Muscle of back (tissue), 11 donors: Measurements from ENCODE around the gene SH3GL2. TPM values are rescaled to one million over a fixed set of nuclear protein-coding genes. Genes with fewer than 3 reads are reported as not detected.
"Not testable (repeated sequence)": the region's sequence is repeated elsewhere in the genome, so short reads cannot be mapped to it uniquely, and the experiment has no call there.

ENCODE experiments used
- DNase-seq, 3 donors: peaks; one replicate each; pipeline versions ENCODE4 v3.0.0 to v3.0.0-alpha.2; 2013
- polyA plus RNA-seq, 10 donors: library from polyadenylated mRNA; unstranded; fragments of 120-200 nt; gene quantifications; one replicate each; pipeline ENCODE4 v1.2.1, GENCODE V29; 2013; ENCODE audit not compliant: insufficient read length in 10 of 10

Gene SH3GL2
- polyA plus RNA-seq, 10 donors: 0.07 to 0.62 (median 0.14) TPM; not detected in 1

GRCh38 chr9:17742067-17742466, 163.2 kb downstream of the SH3GL2 start:
- no peak for DNase-seq

DNA sequence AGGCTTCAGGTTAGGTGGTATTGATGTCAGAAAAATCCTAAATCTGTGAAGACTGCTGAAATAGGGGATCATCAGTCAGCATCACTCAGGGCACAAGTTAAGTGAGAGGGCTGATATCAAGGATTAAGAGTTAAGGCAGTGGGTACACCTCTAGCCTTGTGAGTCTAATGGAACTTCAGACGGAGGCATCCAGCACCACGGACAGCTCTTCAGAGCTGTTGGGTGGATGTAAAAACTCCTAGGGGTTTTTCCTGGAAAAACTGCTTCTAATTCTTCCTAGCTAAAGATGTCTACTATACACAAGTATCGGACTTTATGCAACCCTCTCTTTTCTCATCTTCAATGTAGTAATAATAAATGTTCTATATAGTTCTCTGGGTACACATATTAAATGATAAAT, 165.9 kb downstream of the SH3GL2 start:
- DNase-seq: peak in 2 of 3 donors; percentile 54 to 63

GRCh38 chr9:17750269-17750668, 171.4 kb downstream of the SH3GL2 start:
- no peak for DNase-seq

- no peak for DNase-seq
Observed at GRCh38 chr9:17751486-17751885, 172.6 kb downstream of the SH3GL2 start.

DNA sequence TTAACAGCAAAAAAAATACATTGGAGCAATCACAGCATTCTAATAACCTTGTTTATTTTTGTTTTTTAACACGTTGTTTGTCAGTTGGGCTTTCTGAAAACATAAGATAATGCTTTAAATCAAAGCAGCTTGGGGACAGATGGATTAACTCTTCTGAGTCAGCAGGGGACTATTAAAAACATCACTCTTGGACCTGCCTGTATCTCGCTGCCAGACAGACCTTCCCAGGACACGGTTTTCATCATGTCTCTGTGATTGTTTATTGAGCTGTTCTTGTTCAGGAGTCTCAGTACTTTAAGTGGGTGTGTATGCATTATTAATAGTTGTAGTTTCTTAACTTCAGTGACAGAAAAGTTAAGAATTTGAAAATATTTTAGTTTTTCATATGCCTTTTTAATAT, 173.2 kb downstream of the SH3GL2 start:
- no peak for DNase-seq

DNA sequence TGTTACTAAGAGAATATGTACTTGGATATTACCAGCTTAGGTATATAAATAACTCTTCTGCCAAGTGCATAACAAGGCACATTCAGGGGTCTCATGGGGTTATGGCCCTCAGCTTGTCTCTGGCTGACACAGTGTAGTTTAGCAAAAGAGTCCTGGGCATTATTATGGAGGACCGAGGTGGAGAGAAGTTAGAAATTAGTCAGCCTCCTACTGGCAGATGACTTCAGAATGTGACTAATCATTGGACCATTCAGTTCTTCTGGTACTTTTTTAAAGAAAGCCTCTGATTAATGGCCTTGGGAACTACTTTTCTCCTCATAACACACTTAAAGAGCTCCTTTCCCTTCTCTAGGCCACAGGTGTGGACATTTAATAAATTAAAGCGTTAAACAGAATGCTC, 178.9 kb downstream of the SH3GL2 start:
- DNase-seq: no peak

GRCh38 chr9:17760250-17760649, 181.4 kb downstream of the SH3GL2 start:
- no peak for DNase-seq

DNA sequence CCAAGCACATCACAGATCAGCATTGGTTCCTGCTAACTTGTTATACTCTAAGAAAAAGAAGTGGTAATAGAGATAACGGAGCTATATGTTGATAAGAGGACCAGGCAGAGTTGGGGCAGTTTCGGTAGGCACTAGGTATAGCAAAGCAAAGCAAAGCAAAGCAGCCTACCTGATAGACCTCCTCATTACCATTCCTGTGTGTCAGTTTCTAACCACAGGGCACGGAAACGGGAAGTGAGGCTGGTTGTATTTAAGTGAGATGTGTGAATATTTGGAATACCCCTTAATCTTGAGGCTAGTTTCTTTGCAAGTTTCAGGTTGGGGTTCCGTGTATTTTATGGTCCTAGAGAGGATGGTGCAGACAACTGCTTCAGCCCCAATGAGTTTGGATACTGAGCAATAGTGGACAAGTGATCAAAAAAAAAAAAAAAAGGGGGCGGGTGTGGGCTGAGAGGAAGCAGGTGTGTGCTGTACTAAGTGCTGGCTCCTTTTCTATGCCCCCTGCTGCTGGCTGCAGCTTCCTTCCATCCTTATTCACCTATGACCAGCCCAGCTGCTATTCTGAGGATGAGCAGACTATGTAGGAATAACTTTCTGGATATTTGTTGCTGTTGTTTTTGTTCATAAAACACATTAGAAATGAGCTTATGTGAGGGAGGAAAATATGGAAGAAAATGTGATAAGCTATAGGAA, 183.3 kb downstream of the SH3GL2 start:
- DNase-seq: no peak

- no peak for DNase-seq
Observed at GRCh38 chr9:17764306-17764705, 185.4 kb downstream of the SH3GL2 start.

- not testable (repeated sequence) for DNase-seq
Observed at GRCh38 chr9:17765131-17765530, 186.3 kb downstream of the SH3GL2 start.

- DNase-seq: no peak
Observed at GRCh38 chr9:17772223-17772622, 193.4 kb downstream of the SH3GL2 start.

GRCh38 chr9:17775656-17776055, 196.8 kb downstream of the SH3GL2 start:
- DNase-seq: no peak

DNA sequence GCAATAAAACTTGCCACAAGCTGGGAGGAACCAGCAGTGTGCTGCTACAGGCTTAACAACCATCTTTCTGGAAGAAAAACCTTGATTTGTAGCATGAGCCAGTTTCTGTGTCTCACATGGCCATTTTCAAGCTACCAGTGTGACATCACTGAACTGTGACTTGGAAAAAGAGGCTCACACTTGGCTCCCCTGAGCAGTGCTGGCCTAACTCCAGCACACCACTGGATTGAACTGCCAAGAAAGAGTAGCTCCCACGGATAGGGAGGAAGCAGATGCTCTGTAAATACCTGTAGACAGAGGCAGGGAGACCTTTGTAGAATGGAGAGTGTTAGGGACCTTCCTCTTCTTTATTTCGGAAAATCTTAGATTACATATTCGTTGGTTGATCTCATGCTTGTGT, 197.9 kb downstream of the SH3GL2 start:
- DNase-seq: peak in 2 of 3 donors; percentile 43 to 53

- no peak for DNase-seq
Observed at GRCh38 chr9:17777465-17777864, 198.6 kb downstream of the SH3GL2 start.

DNA sequence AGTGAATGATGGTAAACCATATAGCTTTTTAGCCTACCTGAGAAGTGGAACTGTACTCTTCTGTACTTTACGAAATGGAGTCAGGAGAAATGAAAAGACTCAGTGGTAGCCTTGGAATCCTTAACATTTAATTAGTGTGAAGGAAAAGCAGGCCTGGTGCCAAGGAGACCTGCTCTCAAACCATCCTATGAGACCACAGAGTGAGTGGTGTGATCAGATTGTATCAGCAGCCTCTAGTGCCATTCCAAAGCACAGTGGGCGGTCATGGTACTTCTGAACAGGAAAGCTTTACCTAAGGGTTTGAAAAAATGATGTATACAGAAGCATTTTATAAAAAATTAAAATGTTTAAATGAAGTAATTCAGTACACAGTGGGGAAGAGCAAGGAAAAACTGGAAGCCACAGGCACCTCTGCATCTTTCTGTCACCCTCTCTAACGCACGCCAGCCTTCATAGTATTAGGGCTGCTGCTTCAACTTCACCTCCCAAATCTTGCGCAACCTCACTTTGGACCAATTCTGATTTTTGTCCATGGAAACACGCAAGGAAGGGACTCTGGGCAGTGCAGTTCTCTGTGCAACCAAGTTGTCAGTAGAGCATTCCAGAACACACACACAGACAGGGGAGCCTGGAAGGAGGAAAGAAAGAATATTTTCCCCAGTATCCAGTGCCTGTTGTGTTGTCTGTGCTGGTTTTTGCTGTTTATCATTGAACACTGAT, 203.7 kb downstream of the SH3GL2 start:
- no peak for DNase-seq

DNA sequence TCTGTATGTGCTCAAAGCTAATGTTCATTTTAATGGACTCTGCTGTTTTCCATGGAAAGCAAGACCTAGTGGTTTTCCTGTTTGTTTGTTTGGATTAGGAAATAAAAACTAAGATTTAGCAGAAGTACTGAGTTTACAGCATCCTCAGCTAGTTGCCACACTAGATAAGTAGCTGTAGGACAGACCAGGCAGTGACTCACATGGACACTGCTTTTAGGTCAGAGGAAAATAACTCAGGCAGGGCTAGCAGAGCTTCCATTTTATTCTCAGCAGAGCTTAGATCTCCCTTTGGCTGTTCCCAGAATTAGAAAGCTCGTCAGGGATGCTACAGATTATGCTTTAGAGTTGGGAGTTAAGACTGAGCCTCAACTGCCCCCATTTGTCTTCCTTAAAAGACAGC, 204.4 kb downstream of the SH3GL2 start:
- no peak for DNase-seq

DNA sequence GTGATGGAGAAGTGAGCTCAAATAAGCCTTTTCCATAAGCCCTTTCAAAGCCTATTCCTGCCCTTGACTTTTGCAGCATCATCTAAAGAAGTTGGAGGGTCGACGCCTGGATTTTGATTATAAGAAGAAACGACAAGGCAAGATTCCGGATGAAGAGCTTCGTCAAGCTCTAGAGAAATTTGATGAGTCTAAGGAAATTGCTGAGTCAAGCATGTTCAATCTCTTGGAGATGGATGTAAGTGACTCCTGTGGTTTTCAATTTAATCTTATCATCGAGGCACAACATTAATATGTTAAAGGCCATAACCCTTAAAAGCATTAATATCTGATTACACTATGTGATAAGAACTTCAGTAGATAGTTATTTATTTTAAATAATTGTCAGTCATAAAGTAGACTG, 210.4 kb downstream of the SH3GL2 start:
- no peak for DNase-seq

GRCh38 chr9:17793713-17794622, 215.1 kb downstream of the SH3GL2 start:
- DNase-seq: no peak

DNA sequence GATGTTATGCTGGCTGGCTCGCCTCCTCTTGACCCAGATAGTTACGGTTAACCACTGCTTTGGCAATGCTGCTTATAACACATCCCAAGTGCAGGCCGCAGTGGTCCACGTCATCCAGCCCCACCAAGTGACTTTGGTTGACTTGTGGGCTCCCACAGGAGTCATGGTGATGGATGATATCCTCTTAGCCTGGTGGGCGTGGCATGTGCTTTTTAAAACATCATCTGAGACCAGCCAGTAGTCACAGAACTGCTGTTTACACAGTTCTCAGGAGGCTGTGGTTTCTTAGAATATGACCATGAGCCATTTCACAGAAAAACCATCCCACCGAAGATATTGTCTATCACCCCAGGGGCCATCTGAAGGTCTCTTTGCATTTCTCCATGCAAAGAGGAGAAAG, 216.9 kb downstream of the SH3GL2 start:
- DNase-seq: no peak

- no peak for DNase-seq
Observed at GRCh38 chr9:17799369-17799768, 220.5 kb downstream of the SH3GL2 start.

GRCh38 chr9:17800418-17800817, 221.6 kb downstream of the SH3GL2 start:
- no peak for DNase-seq

DNA sequence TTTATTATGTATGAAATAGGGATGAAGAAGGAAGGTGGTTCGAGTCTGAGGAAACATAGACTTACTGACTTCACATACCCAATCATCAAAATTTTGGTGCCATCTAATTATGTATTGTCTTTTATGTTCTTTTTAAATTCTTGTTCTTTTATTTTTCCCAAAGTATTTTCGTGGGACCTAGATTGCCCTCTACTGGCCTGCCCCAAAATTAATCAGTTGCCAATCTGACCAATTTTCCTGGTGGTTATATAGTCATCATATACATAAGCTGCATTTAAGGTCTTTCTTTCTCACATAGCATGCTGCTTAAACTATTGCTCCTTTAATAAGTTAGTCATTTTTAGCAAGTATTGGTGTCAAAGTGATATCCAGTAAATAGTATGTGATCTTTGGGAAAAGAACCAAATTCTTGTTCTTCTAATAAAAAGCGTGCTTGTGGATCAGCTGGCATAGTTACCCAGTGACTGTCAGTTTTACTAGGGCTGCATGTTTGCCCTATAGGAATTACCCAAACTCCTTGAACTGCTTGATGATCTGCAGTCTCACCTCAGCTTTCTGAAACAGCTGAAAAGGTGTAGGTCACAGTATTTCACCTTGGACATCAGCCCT, 223.5 kb downstream of the SH3GL2 start:
- peak in 1 of 3 donors; percentile 17 for DNase-seq
